ENCODE results near the gene ACAT2.
A peak's percentile ranks its signal among the peaks of the same experiment; 100 is the strongest.
"Not testable (repeated sequence)": the region's sequence is repeated elsewhere in the genome, so short reads cannot be mapped to it uniquely, and the experiment has no call there.

The ACAT2 gene

DNA sequence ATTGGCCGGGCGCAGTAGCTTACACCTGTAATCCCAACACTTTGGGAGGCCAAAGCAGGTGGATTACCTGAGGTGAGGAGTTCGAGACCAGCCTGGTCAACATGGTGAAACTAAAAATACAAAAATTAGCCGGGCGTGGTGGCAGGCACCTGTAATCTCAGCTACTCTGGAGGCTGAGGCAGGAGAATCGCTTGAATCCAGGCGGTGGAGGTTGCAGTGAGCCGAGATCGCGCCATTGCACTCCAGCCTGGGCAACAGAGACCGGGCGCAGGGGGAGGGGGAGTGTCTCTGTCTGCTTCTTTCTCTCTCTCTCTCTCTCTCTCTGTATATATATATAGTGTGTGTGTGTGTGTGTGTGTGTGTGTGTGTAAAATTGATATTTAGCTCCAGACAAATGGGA lies 29.3 kb upstream of the ACAT2 start:
- DNase-seq = not testable (repeated sequence)

DNA sequence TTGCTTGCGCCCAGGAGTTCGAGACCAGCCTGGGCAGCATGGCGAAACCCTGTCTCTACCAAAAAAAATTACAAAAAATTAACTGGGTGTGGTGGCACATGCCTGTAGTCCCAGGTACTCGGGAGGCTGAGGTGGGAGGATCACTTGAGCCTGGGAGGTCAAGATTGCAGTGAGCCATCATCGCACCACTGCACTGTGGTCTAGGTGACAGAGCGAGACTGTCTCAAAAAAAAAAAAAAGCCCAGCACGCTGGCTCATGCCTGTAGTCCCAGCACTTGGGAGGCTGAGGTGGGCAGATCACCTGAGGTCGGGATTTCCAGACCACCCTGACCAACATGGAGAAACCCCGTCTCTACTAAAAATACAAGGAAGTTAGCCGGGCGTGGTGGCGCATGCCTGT lies 28.4 kb upstream of the ACAT2 start:
- DNase-seq = not testable (repeated sequence)

GRCh38 chr6:159736908-159737307 lies 24.9 kb upstream of the ACAT2 start:
- no peak for DNase-seq

GRCh38 chr6:159739341-159739740 lies 22.5 kb upstream of the ACAT2 start:
- DNase-seq = no peak

DNA sequence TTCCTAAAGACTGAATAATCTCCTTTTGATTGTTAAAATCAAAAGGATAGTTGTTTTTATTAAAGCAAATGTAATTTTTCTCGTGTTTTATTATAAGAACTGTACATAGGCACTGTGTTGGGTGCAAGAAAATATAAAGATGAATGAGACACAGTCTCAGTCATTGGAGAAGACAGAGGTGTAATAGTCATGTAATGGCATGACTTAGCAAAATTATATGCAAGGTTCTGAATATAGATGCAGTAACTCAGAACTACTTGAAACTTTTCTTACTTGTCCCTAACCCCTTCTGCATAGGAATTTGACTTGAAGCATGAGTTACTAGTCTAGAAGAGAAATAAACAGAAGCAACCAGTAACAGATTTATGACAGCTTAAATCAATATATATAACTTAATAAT lies 19.7 kb upstream of the ACAT2 start:
- no peak for DNase-seq

GRCh38 chr6:159745081-159745480 lies 16.8 kb upstream of the ACAT2 start:
- DNase-seq = no peak

DNA sequence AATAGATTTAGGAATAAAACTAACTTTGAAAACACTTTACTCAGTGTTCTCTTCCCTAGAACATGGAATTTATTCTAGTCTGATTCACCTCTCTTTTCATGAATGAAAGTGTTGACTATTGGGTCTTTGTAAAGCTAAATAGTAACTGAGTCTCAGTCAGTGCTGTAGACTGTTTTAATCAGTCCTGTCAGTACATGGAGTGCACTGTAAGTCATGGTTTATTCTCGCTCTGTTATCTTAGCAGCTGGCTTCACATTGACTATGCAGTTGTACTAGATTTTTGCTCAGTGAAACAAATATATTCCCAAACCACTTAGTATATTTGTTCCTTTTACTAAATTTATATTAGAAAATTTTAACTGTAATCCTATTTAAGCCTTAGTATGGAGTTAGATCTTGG lies 15.1 kb upstream of the ACAT2 start:
- no peak for DNase-seq

DNA sequence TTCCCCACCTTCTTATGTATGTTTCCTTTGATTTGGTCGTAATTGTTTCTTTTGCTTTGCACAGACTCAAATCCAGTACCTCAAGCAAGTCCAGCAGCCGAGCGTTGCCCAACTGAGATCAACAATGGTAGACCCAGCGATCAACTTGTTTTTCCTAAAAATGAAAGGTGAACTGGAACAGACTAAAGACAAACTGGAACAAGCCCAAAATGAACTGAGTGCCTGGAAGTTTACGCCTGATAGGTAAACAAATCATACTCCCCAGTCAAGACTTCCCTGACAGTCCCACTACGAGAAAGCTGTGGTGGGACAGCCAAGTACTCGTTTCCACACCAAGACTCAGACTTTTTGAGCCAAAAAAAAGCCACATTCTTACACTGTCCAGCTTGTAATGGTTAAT lies 13.7 kb upstream of the ACAT2 start:
- not testable (repeated sequence) for DNase-seq

- no peak for DNase-seq
These were observed 10.4 kb upstream of the ACAT2 start for GRCh38 chr6:159751448-159751847.

GRCh38 chr6:159753081-159753872 lies 8.6 kb upstream of the ACAT2 start:
- DNase-seq = no peak

- no peak for DNase-seq
These were observed 7.4 kb upstream of the ACAT2 start for GRCh38 chr6:159754401-159754800.

DNA sequence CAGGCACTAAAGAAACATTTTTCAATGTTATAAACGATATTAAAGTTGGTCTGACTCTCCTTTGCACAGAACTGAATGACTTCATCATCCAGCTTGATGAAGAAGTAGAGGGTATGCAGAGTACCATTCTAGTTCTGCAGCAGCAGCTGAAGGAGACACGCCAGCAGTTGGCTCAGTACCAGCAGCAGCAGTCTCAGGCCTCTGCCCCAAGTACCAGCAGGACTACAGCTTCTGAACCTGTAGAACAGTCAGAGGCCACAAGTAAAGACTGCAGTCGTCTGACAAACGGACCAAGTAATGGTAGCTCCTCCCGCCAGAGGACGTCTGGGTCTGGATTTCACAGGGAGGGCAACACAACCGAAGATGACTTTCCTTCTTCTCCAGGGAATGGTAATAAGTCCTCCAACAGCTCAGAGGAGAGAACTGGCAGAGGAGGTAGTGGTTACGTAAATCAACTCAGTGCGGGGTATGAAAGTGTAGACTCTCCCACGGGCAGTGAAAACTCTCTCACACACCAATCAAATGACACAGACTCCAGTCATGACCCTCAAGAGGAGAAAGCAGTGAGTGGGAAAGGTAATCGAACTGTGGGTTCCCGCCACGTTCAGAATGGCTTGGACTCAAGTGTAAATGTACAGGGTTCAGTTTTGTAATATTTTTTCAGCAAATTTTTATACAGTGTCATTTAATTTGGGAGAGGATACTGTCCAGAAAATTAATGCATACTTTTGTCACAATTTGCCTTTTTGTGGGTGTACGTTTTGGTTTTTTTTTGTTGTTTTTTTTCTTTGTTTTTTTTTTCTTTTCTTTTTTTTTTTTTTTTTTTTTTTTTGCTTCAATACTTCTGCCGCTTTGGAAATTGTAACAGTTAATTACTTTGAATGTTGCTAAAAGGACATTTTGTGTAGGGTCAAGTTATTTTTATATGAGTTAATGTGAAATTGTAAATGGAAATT lies 6.6 kb upstream of the ACAT2 start:
- no peak for DNase-seq

DNA sequence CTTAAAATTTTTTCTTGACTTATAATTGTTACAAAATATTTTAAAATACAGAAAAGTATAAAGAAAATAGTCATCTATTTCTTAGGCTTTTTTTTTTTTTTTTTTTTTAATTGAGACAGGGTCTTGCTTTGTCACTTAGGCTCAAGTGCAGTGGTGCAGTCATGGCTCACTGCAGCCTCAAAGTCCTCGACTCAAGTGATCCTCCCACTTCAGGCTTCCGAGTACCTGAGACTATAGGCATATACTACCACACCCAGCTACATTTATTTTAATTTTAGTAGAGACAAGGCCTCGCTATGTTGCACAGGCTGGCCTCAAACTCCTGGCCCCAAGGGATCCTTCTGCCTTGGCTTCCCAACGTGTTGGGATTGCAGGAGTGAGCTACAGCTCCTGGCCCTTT lies 5.3 kb upstream of the ACAT2 start:
- DNase-seq = no peak

DNA sequence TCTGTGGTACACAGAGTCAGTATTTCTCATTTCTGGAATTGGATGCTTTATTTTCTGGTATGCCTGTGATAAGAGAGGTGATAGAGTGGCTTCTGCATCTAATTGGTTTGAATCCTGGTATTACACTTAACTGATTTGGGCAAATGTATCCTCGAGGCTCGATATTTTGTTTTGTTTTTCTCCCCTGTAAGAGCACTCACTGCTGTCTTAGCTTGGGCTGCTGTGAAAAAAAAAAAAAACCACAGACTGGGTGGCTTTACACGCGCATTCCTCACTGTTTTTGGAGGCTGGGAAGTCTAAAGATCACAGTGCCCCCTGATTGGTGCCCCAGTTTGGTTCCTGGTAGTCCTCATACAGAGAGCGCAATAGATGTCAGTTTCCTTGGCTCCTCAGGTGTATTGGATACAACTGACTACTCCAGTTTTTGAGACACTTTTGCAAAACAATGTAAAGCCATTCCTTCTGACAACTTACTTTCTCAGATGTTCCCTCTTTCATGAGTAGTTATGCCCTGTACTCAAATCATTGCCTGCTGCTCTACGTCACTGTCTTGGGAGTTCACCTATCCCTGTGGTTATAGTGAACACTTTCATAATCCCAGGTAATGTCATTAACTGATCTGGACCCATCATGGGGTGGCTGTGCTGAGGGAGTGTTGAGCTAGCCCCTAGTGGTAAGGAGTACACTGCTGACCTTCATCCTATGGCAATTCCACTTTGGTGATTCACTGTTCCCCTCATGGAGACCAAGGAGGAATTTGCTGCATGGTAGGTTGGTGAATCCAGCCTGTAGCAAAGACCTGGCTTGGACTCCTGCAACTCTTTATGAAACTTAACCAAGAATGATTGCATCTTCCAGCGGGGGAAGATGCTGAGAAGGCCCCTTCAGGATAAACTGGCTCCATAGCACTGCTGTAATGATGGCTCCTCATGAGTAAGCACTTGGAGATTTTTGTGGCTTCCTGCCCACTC lies 3.5 kb upstream of the ACAT2 start:
- DNase-seq = no peak

- no peak for DNase-seq
These were observed 2.2 kb upstream of the ACAT2 start for GRCh38 chr6:159759645-159760044.

GRCh38 chr6:159760602-159761057 lies 1.2 kb upstream of the ACAT2 start:
- DNase-seq = no peak

- DNase-seq = peak; percentile 36
These were observed 544 bp upstream of the ACAT2 start for GRCh38 chr6:159761129-159761872.

- peak; percentile 24 for DNase-seq
These were observed 942 bp downstream of the ACAT2 start for GRCh38 chr6:159762681-159763293.

DNA sequence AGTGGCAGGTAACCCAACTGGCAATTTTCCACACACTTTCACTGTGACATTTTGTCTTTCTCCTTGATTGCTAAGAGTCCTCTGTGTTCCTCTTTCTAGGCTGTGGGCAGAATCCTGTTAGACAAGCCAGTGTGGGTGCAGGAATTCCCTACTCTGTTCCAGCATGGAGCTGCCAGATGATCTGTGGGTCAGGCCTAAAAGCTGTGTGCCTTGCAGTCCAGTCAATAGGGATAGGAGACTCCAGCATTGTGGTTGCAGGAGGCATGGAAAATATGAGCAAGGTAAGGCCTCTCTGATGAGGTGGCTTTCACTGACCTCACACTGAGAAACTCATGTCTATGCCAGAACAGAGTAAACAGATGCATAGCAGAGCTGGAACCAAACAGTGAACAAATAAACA lies 5.1 kb downstream of the ACAT2 start:
- DNase-seq = no peak

GRCh38 chr6:159769470-159769869 lies 7.6 kb downstream of the ACAT2 start:
- no peak for DNase-seq

DNA sequence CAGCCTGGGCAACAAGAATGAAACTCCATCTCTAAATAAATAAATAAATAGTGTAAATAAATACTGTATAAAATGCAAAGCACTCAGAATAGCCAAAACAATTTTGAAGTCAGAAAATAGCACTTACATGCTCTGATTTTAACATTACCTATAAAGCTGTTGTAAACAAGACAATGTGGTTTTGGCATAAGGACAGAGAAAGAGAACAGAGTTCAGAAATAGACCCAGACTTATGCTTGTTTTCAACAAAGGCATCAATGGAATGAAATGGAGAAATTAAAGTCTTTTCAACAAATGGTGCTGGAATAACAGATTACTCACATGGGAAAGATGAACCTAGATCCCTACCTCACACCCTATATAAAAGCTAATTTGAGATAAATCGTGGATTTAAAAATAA lies 10.4 kb downstream of the ACAT2 start:
- no peak for DNase-seq

Measured in activated CD4-positive, alpha-beta T cell treated with anti-CD3 and anti-CD28 coated beads for 48 hours (primary cell).